ENCODE measurements around the gene EIF4H.
"Not testable (repeated sequence)": the region's sequence is repeated elsewhere in the genome, so short reads cannot be mapped to it uniquely, and the experiment has no call there.

The EIF4H gene

DNA sequence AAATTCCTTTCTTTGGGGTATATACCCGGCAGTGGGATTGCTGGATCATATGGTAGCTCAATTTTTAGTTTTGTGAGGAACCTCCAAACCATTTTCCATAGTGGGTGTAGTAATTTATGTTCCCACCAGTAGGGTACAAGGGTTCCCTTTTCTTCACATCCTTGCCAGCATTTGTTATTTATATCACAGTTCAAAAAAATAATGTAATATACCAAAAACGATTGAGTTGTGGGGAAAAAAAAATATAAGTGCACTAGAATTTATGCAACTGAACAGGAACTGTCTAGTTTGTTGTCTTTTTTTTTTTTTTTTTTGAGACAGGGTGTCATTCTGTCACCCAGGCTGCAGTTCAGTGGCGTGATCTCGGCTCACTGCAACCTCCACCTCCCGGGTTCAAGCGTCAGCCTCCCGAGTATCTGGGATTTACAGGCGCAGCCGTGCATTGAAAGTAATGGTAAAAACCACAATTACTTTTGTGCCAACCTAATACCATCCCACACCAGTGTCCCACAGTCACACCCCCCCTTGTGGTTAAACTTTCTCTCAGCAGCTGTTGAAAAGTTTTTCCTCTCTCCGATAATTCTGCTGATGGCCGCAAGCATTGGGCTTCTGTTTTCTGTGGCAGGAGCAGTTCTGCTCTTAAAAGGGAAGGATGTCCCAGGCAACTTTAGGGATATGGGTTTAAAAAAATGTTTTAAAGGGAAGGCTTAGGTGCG is 28.8 kb downstream of the EIF4H start:
- no peak for DNase-seq

DNA sequence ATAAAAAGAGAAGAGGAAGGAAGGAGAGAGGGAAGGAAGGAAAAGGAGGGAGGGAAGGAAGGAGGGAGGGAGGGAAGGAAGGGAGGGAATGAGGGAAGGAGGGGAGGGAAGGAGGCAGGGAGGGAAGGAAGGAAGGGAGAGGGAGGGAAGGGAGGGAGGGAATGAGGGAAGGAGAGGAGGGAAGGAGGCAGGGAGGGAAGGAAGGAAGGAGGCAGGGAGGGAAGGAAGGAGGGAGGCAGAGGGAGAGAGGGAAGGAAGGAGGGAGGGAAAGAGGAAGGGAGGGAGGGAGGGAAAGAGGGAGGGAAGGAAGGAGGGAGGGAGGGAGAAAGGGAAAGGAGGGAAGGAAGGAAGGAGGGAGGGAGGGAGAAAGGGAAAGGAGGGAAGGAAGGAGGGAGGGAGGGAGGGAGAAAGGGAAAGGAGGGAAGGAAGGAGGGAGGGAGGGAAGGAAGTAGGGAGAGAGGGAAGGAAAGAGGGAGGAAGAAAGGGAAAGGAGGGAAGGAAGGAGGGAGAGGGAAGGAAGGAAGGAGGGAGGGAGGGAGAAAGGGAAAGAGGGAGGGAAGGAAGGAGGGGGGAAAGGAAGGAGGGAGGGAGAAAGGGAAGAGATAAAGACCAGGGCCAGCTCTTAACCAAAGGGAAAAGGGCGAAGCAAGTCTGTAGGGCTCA is 29.9 kb downstream of the EIF4H start:
- DNase-seq = no peak

DNA sequence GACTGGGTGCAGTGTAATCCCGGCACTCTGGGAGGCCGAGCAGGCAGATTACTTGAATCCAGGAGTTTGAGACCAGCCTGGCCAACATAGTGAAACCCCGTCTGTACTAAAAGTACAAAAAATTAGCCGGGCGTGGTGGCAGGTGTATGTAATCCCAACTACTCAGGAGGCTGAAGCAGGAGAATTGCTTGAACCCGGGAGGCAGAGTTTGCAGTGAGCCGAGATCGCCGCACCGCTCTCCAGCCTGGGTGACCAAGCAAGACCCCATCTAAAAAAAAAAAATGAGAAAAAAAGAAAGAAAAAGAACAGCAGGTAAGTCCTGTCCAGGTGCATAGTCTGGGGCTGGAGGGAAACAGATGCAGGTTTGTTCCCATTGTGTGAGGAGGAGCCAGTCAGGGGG is 31.9 kb downstream of the EIF4H start:
- not testable (repeated sequence) for DNase-seq

DNA sequence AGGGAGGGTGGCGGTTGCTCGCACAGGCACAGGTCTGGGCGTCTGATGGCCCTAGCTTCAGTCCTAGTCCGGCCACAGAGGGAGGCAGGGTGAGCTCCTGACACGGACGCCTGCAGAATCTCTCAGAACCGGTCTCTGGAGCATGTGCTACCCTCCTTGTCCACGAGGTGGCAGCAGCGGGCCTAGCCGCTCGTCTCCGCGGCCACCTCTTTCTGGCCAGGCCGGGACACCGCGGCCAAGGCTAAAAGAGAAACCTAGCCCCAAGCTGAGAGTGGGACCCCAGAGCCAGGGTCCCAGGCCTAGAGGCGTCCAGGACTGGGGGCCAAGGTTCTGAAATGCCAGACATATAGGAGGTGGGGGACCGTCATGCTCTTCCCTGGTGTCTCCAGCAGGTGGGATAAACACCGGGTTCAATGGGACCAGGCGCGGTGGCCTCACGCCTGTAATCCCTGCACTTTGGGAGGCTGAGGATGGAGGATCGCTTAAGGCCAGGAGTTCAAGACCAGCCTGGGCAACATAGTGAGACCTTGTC is 32.5 kb downstream of the EIF4H start:
- DNase-seq = peak; percentile 83

DNA sequence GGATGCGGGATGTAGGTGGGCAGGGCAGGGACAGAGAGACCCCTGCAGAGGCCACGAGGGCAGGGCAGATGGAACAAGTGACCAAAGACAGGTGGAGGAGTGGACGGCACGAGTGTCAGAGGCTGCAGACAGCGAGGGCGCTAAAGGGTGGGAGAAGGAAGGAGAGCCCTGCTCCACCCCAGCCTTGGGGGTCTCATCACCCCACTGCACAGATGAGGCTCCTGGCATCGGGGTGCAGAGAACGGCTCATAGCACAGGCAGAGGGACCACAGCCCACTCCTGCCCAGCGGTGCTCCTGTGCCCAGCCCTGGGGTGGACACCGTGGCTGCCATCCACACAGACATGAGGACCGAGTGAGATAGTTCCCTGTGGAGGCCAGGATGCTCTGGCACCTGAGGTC is 33.4 kb downstream of the EIF4H start:
- DNase-seq = no peak

DNA sequence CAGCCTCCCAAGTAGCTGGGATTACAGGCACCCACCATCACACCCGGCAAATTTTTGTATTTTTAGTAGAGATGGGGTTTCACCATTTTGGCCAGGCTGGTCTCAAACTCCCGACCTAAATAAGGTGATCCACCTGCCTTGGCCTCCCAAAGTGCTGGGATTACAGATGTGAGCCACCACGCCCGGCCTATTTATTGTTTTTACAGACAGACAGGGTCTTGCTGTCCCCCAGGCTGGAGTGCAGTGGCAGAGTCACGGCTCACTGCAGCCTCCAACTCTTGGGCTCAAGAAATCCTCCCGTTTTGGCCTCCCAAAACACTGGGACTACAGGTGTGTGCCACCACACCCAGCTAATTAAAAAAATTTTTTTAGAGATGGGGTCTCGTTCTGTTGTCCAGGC is 34.1 kb downstream of the EIF4H start:
- not testable (repeated sequence) for DNase-seq

DNA sequence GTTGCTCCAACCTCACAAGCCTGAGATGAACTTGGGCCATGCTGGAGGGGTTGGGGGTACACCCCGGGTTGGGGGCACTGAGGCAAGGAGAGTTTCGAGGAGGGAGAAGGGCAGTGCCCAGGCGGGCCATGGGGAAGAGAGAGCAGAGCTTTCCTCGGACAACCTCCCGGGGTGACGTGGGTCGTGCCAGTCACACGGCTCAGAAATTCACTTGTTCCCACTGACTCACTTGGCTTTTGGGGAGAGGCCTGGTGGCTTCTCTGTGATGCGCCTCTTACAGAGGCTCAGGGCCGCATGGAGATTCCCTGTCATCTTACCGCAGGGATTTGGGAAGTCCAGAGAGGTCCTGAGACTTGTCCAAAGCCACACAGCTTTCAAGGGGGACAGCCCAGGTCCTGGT is 38.5 kb downstream of the EIF4H start:
- DNase-seq = no peak

DNA sequence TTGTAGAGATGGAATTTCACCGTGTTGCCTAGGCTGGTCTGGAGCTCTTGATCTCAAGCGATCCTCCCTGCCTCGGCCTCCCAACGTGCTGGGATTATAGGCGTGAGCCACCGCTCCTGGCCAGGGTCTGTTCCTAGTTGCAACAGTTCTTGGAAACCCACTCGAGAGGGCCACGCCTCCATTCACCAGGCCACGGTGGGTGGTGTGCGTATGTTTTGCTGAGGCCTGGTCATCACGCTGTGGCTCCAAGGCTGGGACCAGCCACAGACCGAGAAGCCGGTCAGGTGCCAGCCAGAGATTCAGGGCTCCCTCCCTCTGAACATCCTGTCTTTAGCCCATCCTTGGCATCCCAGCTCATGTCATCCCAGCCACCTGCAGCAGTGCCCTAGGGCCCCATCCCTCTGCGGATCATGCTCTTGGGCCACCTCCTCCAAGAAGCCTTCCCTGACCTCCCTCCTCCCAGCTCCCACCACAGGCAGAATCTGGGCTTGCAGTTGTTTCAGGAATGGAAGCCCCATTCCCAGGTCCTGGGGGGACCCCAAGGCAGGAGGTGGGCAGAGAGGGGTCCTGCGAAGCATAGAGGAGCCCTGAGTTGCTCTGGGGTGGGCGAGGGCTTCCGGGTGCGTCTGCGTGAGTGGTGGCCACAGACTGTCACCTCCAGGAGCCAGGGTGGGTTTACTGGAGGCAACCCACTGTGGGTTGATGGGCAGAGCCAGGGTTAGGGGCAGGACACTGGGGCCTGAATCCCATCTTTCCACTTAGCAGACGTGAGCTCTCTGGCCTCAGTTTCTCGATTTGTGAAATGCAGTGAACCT is 40.9 kb downstream of the EIF4H start:
- no peak for DNase-seq

DNA sequence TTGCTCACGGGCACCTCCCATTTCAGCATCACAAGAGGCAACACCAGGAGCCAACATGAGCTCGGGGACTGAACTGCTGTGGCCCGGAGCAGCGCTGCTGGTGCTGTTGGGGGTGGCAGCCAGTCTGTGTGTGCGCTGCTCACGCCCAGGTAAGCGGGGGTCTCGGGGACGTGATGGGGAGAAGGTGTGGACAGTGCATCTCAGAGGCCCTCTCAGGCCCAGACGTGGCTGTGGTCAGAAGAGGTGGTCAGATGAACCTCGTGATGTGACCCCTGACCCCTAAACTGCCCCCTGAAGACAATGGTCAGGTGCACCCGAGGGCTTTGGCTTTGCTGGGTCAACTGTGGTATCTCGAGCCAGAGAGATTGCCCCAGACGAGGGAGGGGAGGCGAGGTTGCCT is 41.8 kb downstream of the EIF4H start:
- no peak for DNase-seq

DNA sequence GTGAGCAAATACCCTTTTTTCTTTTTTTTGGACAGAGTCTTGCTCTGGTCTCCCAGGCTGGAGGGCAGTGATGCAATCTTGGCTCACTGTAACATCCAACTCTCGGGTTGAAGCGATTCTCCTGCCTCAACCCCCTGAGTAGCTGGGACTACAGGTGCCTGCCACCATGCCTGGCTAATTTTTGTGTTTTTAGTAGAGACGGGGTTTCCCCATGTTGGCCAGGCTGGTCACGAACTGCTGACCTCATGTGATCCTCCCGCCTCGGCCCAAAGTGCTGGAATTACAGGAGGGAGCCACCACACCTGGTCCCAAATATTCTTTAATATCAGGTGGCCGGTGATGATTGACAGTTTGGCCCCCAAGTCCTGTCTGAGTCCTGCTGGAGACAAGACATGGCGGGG is 42.2 kb downstream of the EIF4H start:
- no peak for DNase-seq

DNA sequence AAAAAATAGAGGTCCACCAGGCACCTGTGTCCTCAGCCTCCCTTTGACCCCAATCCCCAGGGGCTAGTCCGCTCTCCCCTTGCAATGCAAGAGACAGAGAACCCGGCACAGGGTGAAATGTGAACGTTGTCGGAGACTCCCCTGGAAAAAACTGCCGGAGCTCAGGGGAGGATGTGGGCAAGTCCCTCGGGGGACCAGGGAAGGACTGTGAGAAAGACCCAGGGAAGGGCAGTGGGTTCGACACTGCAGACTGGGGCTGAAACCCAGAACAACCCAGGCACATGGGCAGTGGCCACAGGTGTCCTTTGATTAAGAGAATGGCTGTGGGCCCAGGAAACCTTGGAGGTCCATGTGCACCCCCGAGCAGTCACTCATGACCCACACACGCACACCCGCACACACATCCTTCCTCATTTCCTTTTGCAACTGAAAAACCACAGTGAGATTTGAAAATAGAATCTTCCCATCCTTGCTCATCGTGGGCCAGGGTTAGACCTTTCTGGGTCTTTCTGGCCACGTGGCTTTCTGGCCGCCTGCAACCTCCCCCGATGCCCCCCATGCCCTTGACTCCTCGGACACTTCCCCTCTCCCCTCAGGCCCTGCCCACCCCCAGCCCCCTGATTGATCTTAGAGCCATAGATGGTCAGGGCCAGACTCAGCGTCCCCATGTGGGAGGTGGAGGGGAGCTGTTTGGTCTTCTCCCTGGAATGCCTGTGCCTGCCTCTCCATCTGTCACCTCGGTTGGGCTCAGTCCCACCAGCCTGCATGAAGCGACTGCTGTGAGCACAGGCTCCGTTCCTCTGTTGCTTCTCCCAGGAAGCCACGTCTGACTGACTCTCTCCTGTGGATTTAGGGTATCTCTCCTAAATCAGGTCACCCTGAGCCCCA is 43.5 kb downstream of the EIF4H start:
- no peak for DNase-seq

DNA sequence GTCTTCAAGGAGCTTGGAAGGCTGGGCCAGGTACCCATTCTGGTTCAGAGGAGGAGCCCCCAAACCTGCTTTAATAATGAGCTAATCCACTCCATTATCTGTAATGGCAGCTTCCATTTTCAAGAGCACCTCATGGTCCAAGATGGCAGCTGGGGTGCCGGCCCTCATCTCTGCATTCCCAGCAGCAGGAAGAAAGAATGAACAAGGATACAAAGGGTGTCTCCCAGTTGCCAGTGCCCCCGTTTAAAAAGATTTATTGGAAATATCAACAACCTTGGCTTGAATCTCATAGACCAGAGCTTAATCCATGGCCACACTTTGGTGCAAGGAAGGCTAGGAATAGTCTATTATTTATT is 44.2 kb downstream of the EIF4H start:
- no peak for DNase-seq

DNA sequence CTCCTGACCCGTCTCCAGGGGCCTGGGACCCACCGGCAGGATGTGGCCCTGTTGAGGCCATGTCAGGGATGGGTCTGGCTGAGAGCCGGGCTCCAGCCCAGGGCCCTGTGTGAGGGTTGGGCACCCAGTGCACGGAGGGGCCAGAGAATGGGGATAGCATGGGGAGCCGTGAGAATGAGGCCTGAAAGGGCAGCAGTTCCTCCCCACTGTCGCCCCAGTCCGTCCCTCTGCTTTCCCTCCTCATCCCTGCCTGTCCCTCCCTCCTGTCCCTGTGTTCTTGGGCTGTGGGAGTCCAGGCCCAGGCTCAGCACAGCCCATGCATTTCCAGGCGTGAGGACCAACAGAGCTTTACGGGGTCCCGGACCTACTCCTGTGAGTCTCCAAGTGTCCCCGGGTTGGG is 45.3 kb downstream of the EIF4H start:
- DNase-seq = no peak

DNA sequence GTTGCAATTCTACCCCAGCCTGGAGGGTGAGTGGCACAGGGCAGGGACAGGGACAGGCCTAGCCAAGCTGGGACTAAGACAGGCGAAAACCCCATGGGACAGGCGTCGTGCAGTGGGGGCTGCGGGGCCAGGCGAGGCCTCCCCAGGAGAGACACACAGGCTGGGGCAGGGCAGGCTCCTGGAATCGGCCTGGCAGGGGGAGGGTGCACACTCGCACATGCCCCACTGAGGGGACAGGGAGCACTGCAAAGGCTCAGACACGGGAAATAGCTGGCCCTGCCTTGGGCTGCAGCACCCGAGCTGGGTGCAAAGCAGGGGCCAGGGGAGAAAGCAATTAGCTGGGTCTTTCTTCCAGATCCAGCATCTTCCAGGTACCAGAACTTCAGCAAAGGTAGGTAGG is 46.1 kb downstream of the EIF4H start:
- no peak for DNase-seq

DNA sequence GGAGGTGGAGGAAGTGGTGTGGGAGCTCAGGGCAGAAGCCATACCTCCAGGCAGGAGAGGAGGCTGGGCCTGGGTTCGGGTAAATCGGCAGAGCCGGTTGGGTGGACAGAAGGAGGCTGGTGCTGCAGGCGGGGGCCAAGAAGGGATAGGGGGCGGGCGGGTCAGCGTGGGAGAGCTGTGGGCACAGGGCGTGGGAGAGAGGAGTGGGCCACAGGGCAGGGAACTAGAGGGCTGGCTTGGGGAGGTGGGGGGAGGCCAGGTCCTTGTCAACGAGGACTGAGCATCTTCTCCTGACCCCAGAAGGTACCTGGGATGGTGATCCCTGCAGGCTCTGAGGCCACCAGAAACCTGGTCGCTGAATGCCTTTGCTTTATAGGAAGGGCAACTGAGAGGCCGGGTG is 47.6 kb downstream of the EIF4H start:
- no peak for DNase-seq

DNA sequence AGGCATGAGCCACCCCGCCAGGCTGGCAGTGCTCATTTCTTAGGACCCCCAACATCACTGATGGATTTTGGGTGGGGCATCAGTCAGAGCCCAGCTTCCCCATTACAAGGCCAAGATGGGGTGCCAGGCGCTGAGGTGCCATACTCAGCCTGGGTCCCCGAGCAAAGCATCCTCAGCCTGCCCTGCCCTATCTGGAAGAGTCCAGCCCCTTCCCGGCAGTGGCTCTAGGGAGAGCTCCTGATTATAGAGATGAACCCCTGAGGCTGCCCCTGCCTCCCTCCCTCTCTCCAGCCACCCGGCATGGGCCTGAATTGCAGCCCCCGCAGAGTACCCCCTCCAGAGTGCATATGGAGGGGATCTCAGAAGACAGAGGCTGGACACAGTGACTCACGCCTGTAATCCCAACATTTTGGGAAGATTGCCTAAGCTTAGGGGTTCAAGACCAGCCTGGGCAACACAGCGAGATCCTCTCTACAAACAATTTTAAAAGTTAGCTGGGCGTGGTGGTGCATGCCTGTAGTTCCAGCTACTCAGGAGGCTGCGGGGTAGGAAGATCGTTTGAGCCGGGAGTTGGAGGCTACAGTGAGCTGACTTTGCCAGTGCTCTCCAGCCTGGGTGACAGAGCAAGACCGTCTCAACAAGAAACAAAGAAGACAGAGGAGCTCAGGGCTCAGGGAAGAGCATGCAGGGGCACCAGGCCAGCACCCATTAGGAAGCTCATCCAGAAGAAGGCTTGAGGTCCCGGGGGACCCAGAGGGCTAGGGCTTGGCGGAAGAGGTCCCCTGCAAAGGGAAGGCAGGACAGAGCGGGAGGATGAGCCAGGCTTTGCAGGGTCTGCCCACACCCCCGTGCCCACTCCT is 48.9 kb downstream of the EIF4H start:
- no peak for DNase-seq

DNA sequence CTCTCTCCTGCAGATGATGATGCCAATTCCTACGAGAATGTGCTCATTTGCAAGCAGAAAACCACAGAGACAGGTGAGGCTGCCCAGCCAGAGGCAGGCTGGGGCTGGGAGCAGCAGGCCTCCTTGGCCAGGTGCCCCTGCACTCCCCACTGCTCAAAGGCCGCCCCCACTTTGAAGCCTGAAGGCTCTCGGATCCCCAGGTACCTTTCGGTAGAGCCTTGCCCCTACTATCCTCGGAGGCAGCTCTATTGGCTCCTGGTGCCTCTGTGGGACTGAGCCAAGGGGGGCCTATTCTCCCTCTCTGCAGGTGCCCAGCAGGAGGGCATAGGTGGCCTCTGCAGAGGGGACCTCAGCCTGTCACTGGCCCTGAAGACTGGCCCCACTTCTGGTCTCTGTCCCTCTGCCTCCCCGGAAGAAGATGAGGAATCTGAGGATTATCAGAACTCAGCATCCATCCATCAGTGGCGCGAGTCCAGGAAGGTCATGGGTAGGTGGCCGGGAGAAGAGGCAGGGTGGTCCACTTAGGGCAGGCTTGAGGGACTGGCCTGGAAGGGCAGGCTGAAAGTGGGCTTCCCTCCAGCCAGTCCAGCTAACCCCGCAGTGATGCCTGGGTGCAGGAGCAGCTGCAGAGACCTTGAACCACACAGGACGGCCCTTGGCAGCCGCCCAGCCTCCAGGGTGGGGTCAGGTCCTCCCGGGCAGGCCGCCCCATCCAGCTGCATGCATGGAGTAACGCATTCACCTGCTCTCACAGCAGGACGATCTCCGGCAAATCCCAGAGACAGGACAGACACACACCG is 49.8 kb downstream of the EIF4H start:
- DNase-seq = no peak

DNA sequence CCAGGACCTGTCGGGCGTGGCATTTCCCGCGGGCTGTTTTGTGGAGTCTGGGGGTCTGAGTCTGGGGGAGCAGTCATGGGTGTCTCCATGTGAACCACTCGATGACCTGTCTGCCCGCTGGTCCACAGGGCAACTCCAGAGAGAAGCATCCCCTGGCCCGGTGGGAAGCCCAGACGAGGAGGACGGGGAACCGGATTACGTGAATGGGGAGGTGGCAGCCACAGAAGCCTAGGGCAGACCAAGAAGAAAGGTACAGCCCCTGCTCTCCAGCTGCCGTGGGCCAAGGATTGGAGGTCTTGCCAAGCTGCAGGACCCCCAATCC is 50.3 kb downstream of the EIF4H start:
- no peak for DNase-seq

DNA sequence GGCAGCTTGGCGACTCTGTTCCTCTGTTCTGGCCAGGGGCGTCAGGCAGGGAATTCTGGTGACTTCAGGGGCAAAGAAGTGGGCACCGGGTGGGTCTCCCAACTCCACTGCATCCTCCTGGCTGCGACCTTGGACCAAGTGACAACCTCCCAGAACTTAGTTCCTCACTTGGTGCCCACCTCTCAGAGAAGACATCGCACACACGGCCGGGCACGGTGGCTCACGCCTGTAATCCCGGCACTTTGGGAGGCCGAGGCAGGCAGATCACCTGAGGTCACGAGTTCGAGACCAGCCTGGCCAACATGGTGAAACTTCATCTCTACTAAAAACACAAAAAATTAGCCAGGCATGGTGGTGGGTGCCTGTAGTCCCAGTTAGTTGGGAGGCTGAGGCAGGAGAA is 50.8 kb downstream of the EIF4H start:
- DNase-seq = not testable (repeated sequence)

DNA sequence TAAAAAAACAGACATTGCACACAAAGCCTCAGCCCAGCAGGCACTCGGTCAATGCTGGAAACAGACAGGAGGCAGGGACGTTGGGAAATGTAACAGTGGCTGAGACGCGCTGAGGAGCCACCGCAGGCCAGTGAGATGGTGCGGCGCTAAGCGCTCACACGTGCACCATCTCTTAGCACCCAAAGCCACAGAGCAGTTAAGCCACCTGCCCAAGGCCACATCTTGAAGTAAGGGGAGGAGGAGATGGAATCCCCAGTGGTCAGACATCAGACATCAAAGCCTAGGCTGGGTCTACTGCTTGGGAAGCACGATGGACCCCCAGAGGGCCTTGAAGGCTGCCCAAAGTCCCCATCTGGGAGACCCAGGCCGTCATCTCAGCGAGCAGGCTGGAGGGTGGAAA is 51.2 kb downstream of the EIF4H start:
- no peak for DNase-seq

DNA sequence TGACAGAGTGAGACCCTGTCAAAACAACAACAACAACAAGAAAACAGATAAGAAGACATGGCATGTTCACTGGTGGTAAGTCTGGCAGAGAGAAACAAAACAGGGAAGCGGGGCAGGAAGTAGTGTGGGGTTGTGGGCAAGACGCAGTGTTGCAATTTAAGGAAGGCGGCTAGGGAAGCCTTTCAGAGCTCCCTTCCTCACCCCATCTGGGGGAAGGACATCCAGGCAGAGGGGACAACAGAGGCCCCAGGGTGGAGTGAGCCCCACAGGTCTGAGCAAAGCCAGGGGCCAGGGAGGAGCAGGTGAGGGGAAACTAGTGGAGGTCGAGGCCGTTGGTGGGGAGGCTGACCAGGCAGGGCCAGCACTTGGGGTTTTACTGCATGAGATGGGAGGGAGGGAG is 52.5 kb downstream of the EIF4H start:
- no peak for DNase-seq
